PFSK-1 (cell line): ENCODE measurements around the gene SH2D1A.

Experiments
- POLR2AphosphoS5 ChIP-seq: IDR thresholded peaks from 2 replicates; pipeline ENCODE4 v1.6.1; 2012; ENCODE audit warnings: low read depth, mild to moderate bottlenecking, control low read depth, low read length, moderate library complexity
- TAF1 ChIP-seq: IDR thresholded peaks from 2 replicates; pipeline ENCODE4 v1.6.1; 2012; ENCODE audit warnings: low read length, control low read depth, borderline replicate concordance; ENCODE audit not compliant: insufficient read depth

- TF ChIP-seq TAF1 = no peak
- TF ChIP-seq POLR2AphosphoS5 = no peak
Observed at GRCh38 chrX:124338733-124339514, 7.4 kb upstream of the SH2D1A start.
